ENCODE results near the gene UBR4. TPM values are rescaled to one million over a fixed set of nuclear protein-coding genes. Genes with fewer than 3 reads are reported as not detected.

UBR4 gene
- total RNA-seq, 1 experiment from 2014 or later, result 131 TPM

DNA sequence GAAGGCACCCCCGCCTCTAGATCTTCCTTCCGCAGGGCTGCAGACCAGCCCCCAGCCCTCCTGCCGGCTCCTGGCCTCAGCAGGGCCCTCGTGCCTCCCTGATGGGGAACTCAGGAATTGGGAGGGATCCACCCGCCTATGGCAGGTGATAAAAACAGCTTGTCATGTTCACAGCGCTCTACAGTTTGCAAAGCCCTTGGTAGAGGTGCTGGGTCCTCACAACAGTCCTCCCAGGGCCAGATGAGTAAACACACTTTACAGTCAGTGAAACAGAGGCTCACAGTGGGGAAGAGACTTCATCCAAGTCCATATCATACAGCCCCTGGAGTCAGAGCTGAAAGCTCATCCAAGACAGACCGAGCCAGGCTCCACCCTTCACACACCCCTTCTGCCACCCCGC lies 156.6 kb downstream of the UBR4 start:
- Histone ChIP-seq H3K27ac (ENCODE audit: insufficient read length, low read depth, low read length) (no peak overlapping the region), H2BK20ac (ENCODE audit: low read depth, low read length, poor library complexity, severe bottlenecking) (no peak overlapping the region), H2BK120ac (ENCODE audit: low read depth, low read length, poor library complexity, severe bottlenecking) (no peak overlapping the region), H4K8ac (replicated peaks; ENCODE audit: insufficient read length, low read depth, low read length) (no peak overlapping the region), H3K79me2 (ENCODE audit: insufficient read depth, low read length) (no peaks in the 10 kb centered on the region), H3T11ph (ENCODE audit: low read length) (no peak overlapping the region), H3K9me3 (ENCODE audit: control insufficient read depth, low read depth, low read length) (no peaks in the 10 kb centered on the region), H2BK12ac (ENCODE audit: insufficient read length, low read depth, low read length) (no peak overlapping the region), H2BK5ac (ENCODE audit: insufficient read length, low read length) (no peak overlapping the region), H3K56ac (ENCODE audit: insufficient read length, low read depth, low read length) (no peak overlapping the region), H2AFZ (ENCODE audit: low read length) (no peak overlapping the region), H3K23ac (ENCODE audit: insufficient read length, low read depth, low read length) (no peak overlapping the region), H3K23me2 (ENCODE audit: insufficient read length, low read depth, low read length, poor library complexity, severe bottlenecking) (no peaks in the 10 kb centered on the region), H3K79me1 (ENCODE audit: insufficient read depth, low read depth, low read length, poor library complexity, severe bottlenecking) (no peaks in the 10 kb centered on the region), H3K4ac (ENCODE audit: low read depth, low read length) (no peak overlapping the region), H4K5ac (ENCODE audit: insufficient read length, low read depth, low read length) (no peak overlapping the region), H3K27me3 (ENCODE audit: insufficient read depth, low read length) (no peaks in the 10 kb centered on the region), H3K18ac (ENCODE audit: insufficient read length, low read depth, low read length) (no peak overlapping the region), H3K4me1 (ENCODE audit: insufficient read depth, low read length) (no peaks in the 10 kb centered on the region; the same call in 1 of the 2 replicates), H3K9ac (ENCODE audit: extremely low read depth, insufficient read length, low read length) (no peak overlapping the region), H2AK5ac (ENCODE audit: insufficient read length, low read length) (no peak overlapping the region), H2BK15ac (ENCODE audit: low read depth, low read length) (no peak overlapping the region), H3K14ac (ENCODE audit: insufficient read depth, low read length) (no peak overlapping the region), H3K4me2 (ENCODE audit: insufficient read depth, insufficient read length, low read length) (no peak overlapping the region), H4K20me1 (ENCODE audit: control insufficient read depth, insufficient read depth, insufficient read length) (no peaks in the 10 kb centered on the region), H4K91ac (ENCODE audit: insufficient read length, low read depth, low read length) (no peak overlapping the region)
- Mint-ChIP-seq H3K27ac (peak overlapping the region in 1 of 3 experiments; percentile 76; a peak in 1 of 7 replicates), H3K4me1 (peaks cover 10 to 20% of the 10 kb centered on the region in 2 experiments), H3K9me3 (no peaks in the 10 kb centered on the region), H3K27me3 (ENCODE audit: low read depth) (peaks cover 12% of the 10 kb centered on the region), H3K36me3 (ENCODE audit: insufficient read depth in 1 of 3, low read depth in 3 of 3) (no peaks in the 10 kb centered on the region), H3K4me3 (no peak overlapping the region)
- WGBS (ENCODE audit: extremely low coverage, insufficient read length, low lambda C conversion rate), result no CpG with 5 or more reads among the region's 8 CpGs
- TF ChIP-seq, protein P1, sequence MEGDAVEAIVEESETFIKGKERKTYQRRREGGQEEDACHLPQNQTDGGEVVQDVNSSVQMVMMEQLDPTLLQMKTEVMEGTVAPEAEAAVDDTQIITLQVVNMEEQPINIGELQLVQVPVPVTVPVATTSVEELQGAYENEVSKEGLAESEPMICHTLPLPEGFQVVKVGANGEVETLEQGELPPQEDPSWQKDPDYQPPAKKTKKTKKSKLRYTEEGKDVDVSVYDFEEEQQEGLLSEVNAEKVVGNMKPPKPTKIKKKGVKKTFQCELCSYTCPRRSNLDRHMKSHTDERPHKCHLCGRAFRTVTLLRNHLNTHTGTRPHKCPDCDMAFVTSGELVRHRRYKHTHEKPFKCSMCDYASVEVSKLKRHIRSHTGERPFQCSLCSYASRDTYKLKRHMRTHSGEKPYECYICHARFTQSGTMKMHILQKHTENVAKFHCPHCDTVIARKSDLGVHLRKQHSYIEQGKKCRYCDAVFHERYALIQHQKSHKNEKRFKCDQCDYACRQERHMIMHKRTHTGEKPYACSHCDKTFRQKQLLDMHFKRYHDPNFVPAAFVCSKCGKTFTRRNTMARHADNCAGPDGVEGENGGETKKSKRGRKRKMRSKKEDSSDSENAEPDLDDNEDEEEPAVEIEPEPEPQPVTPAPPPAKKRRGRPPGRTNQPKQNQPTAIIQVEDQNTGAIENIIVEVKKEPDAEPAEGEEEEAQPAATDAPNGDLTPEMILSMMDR (conservative IDR thresholded peaks at IDR 0.05), result no peak
- no peak for DNase-seq
